Activated T-cell treated with anti-CD3 and anti-CD28 coated beads, Interleukin-2, amount 50 U/mL, for 24 hours (primary cell): ENCODE measurements around the gene GOT2.
"Not testable (repeated sequence)": the region's sequence is repeated elsewhere in the genome, so short reads cannot be mapped to it uniquely, and the experiment has no call there.

Experiments used
- DNase-seq: peaks from one replicate; pipeline ENCODE4 v3.0.0-alpha.2; 2020
- H3K27ac Mint-ChIP-seq: 2 replicates; pipeline ENCODE4 v1.8.0; 2020; ENCODE audit warnings: mild to moderate bottlenecking, mixed read lengths
- H3K27me3 Mint-ChIP-seq: 2 replicates; pipeline ENCODE4 v1.8.0; 2020; ENCODE audit warnings: mixed read lengths
- H3K36me3 Mint-ChIP-seq: 2 replicates; pipeline ENCODE4 v1.8.0; 2020; ENCODE audit warnings: low read depth, mixed read lengths
- H3K4me1 Mint-ChIP-seq: 2 replicates; pipeline ENCODE4 v1.8.0; 2020; ENCODE audit warnings: low read depth, mixed read lengths
- H3K4me3 Mint-ChIP-seq: 2 replicates; pipeline ENCODE4 v1.8.0; 2020; ENCODE audit warnings: mild to moderate bottlenecking, moderate library complexity, mixed read lengths
- H3K9me3 Mint-ChIP-seq: 2 replicates; pipeline ENCODE4 v1.8.0; 2020; ENCODE audit warnings: mixed read lengths

The GOT2 gene

DNA sequence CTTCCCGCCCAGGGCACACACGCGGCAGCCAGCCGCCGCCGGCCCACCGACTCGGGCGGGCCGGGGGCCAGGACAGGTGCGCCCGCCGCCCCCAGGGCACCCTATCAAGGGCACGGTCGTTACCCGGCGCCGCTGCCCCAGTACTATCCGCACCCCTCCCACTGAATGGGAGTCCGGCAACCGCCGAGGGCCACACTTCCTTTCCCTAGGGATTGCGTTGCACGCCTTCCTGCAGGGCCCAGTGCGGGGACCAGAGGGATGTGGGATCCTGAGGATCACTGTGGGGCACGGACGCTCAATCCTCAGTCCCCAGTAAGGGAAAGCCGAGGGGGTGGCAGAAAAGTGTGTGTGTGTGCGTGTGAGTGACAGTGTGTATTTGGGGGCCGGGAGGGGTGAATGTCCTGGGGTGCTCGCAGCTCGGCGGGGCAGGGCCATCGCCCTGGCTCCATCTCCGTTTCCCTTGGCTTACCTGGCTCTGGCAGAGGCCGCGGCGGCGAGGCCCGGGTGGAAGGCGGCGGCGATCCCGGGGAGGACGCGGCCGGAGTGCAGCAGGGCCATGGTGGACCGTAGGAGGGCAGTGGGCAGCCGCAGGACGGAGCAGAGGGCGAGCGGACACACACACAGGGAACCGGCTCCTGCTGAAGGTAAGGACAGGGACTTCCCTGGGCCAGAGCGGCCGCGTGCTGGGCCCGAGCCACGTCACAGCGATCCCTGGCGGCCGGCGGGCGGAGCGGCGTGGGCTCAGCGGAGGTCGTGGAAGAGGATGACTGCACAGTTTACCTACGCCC lies at the start of gene GOT2:
Gene GOT2 (minus strand): TSS at position 646 of the 788 bp plus-strand sequence. CDS start 88 bp downstream, at position 558.
- H3K36me3 Mint-ChIP-seq, result peaks cover 43% of the 10 kb centered on the region
- peak; percentile 91 for DNase-seq

GRCh38 chr16:58779291-58779690 lies 45.2 kb upstream of the GOT2 start:
- not testable (repeated sequence) for H3K9me3 Mint-ChIP-seq, H3K27ac Mint-ChIP-seq, H3K4me3 Mint-ChIP-seq, DNase-seq, H3K27me3 Mint-ChIP-seq, H3K36me3 Mint-ChIP-seq, H3K4me1 Mint-ChIP-seq

More for the DNA sequence above, at the start of gene GOT2:
- H3K27ac Mint-ChIP-seq, result peak within 1 kb of the TSS; percentile 98
- H3K4me3 Mint-ChIP-seq, result peak within 1 kb of the TSS; percentile 96
- H3K4me1 Mint-ChIP-seq, result peaks cover 47% of the 10 kb centered on the region
- H3K27me3 Mint-ChIP-seq, result no peaks in the 10 kb centered on the region
- no peaks in the 10 kb centered on the region for H3K9me3 Mint-ChIP-seq

DNA sequence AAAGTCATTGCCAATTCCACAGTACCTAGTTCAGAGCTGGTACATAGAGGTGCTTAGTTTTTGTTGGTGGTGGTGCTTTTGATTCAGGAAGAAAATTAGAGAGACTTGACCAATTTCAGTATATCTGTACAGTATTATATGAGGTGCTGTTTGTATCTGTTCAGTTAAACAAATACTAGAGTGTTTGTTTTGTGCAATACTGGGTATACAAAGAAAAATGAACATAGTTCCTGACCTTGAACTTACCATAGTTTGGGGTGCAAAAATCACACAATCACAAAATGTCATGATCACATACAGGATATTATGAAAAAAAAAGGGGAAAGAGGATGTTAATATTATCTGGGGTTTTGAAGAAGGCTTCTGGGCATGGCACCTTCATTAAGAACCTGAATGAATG lies 39.8 kb upstream of the GOT2 start:
- Mint-ChIP-seq H3K27me3 (peaks cover 2% of the 10 kb centered on the region), H3K27ac (no peak overlapping the region), H3K4me3 (no peak overlapping the region), H3K9me3 (no peaks in the 10 kb centered on the region), H3K4me1 (no peaks in the 10 kb centered on the region), H3K36me3 (no peaks in the 10 kb centered on the region)
- DNase-seq, result no peak

DNA sequence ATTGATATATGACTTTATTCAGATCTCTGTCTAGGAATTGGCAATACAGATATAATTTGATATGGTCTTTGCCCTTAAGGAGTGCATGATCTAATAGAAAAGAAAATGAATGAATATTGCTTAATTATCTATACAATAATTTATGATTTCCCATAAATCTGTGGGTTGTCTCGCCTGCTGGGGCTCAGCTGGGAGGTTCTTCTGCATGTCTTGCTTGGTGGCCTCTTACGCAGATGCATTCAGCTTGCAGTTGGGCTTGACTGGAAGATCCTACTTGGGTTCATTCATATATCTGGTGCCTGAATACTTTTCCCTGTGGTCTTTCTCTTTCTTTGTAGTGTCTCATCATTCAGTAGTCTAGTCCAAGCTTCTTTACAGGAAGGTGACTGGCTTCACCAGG lies 34.0 kb upstream of the GOT2 start:
- Mint-ChIP-seq H3K36me3 (no peaks in the 10 kb centered on the region), H3K9me3 (no peaks in the 10 kb centered on the region)

DNA sequence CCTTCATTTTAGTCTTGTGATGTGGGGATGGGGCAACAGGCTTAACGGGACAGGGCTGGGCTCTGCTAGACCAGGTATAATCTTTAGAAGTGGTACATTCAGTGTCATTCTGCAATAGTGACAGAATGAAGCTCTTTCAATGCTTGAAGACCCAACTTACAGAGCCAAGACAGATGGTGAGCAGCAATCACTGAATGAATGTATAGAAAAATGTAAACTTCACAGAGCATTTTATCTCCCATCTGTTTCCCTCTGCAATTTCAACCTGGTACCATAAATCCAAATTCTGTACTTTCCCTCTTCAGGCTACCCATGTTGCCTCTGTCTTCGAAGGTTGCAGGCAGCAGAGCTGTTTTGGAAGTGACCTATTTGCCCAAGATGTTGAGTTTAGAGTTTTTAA lies 33.5 kb upstream of the GOT2 start:
- no peak for DNase-seq
- H3K9me3 Mint-ChIP-seq, result no peaks in the 10 kb centered on the region
- H3K4me1 Mint-ChIP-seq, result no peaks in the 10 kb centered on the region
- no peak overlapping the region for H3K4me3 Mint-ChIP-seq
- H3K36me3 Mint-ChIP-seq, result no peaks in the 10 kb centered on the region
- peaks cover 5% of the 10 kb centered on the region for H3K27me3 Mint-ChIP-seq
- H3K27ac Mint-ChIP-seq, result no peak overlapping the region

More for the DNA sequence above, 34.0 kb upstream of the GOT2 start:
- peaks cover 5% of the 10 kb centered on the region for H3K27me3 Mint-ChIP-seq
- no peak for DNase-seq
- H3K4me3 Mint-ChIP-seq, result no peak overlapping the region
- no peaks in the 10 kb centered on the region for H3K4me1 Mint-ChIP-seq
- H3K27ac Mint-ChIP-seq, result no peak overlapping the region

GRCh38 chr16:58756650-58757332 lies 22.7 kb upstream of the GOT2 start:
- DNase-seq, result no peak
- Mint-ChIP-seq H3K36me3 (no peaks in the 10 kb centered on the region), H3K4me1 (peaks cover 8% of the 10 kb centered on the region), H3K27me3 (no peaks in the 10 kb centered on the region), H3K4me3 (no peak overlapping the region), H3K9me3 (no peaks in the 10 kb centered on the region), H3K27ac (no peak overlapping the region)

DNA sequence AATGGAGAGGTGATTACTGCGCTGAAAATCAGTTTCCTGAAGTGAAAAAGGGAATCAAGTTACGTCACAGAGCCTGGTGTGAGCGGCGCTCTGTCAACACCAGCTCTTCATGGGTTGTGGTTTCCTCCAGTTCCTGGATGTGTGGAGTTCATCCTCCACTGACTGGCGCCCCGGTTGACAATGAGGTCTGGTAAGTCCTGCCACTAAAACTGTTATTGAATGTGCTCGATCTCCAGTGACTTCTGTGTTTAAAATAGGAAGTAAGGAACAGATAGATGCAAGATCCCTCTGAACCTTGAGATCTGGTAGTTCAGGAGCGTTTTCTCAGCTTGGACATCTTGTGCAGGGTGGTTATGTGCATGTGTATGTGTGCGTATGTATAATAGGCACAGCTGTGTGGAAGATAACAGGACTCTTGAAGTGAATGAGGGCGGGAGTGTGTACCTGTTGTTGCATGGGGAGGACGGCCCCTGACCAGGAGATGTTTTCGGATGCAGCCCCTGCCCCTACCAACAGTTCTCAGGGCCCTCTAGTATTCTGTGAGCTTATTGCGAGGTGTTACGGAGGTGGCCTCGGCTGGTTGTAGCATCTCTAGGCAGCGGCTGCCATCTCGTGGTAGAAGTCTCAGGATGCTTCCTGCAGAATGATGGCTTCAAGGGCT lies 22.0 kb upstream of the GOT2 start:
- Mint-ChIP-seq H3K27ac (peak overlapping the region; percentile 15), H3K27me3 (no peaks in the 10 kb centered on the region), H3K36me3 (no peaks in the 10 kb centered on the region), H3K4me1 (peaks cover 8% of the 10 kb centered on the region), H3K4me3 (no peak overlapping the region), H3K9me3 (no peaks in the 10 kb centered on the region)
- peak; percentile 81 for DNase-seq

DNA sequence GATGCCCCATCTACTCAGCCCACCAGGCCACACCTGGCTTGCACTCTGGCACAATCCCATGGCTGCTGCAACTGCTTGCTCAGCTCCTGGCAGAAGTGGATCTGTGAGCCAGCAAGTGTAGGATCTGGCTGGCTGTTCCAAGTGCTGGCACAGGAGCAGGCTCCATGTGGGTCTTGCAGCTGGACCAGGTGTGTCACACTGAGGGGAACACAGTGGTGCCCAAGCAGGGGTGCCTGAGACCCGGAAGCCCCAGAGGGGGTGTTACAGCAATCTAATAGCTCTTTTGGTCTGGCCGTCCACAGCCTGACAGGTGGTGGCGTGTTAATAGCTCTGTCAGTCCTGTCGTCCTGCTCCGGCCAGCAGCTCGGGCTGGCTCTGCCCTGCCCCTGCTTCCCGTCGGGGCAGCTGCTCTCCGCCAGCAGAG lies 19.6 kb upstream of the GOT2 start:
- Mint-ChIP-seq H3K27ac (no peak overlapping the region), H3K36me3 (no peaks in the 10 kb centered on the region), H3K4me3 (no peak overlapping the region), H3K9me3 (no peaks in the 10 kb centered on the region), H3K4me1 (peaks cover 8% of the 10 kb centered on the region), H3K27me3 (no peaks in the 10 kb centered on the region)
- DNase-seq, result no peak

GRCh38 chr16:58744497-58744896 lies 10.4 kb upstream of the GOT2 start:
- no peaks in the 10 kb centered on the region for H3K4me1 Mint-ChIP-seq
- no peak overlapping the region for H3K27ac Mint-ChIP-seq
- H3K4me3 Mint-ChIP-seq, result no peak overlapping the region

GRCh38 chr16:58741976-58742375 lies 7.9 kb upstream of the GOT2 start:
- no peak for DNase-seq
- H3K4me1 Mint-ChIP-seq, result no peaks in the 10 kb centered on the region
- no peak overlapping the region for H3K27ac Mint-ChIP-seq
- no peaks in the 10 kb centered on the region for H3K27me3 Mint-ChIP-seq
- no peaks in the 10 kb centered on the region for H3K36me3 Mint-ChIP-seq
- no peaks in the 10 kb centered on the region for H3K9me3 Mint-ChIP-seq
- no peak overlapping the region for H3K4me3 Mint-ChIP-seq

More at GRCh38 chr16:58744497-58744896, 10.4 kb upstream of the GOT2 start:
- no peaks in the 10 kb centered on the region for H3K36me3 Mint-ChIP-seq
- H3K9me3 Mint-ChIP-seq, result no peaks in the 10 kb centered on the region
- no peak for DNase-seq
- no peaks in the 10 kb centered on the region for H3K27me3 Mint-ChIP-seq

DNA sequence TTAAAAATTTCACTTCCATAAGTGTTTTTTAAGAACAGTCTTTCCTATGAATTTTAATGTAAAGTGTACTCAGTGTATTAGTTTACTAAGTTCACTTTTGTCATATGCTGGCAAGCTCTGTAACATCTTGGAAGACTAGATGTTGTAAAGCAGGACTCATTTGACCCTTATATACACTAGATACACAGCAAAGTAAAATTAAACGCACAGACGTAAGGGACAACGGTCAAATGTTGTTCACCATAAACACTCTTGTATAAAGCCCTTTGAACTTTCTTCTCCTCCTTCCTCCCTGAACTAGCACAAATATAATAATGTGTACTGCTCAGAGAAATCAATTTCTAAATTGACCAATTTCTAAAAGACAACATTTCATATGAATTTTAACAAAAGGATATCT lies 7.0 kb upstream of the GOT2 start:
- H3K27ac Mint-ChIP-seq, result no peak overlapping the region
- H3K27me3 Mint-ChIP-seq, result no peaks in the 10 kb centered on the region
- no peaks in the 10 kb centered on the region for H3K9me3 Mint-ChIP-seq
- no peaks in the 10 kb centered on the region for H3K4me1 Mint-ChIP-seq
- H3K4me3 Mint-ChIP-seq, result no peak overlapping the region
- DNase-seq, result no peak
- H3K36me3 Mint-ChIP-seq, result no peaks in the 10 kb centered on the region

DNA sequence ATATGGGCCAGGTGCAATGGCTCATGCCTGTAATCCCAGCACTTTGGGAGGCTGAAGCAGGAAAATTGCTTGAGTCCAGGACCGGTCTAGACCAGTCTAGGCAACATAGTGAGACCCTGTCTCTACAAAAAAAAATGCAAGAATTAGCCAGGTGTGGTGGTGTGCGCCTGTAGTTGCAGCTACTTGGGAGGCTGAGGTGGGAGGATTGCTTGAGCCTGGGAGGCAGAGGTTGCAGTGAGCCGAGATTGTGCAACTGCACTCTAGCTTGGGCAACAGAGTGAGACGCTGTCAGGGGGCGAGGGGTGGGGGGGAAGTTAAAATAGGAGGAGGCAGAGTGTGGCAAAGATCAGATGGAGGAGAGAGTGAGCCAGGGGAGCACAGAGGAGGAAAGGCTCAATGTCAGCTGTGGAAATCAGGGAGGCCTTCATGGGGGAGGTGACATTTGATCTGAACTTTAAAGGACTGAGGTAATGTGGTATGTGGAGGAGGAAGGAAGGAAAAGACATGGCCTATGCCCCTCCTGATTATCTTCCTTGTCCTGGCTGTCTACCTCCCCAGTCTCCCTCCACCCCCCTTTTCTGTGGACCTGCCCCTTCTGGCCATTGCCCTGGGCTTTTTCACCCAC lies 4.7 kb upstream of the GOT2 start:
- H3K4me3 Mint-ChIP-seq, result no peak overlapping the region
- H3K36me3 Mint-ChIP-seq, result peaks cover 2% of the 10 kb centered on the region
- DNase-seq, result no peak
- no peaks in the 10 kb centered on the region for H3K9me3 Mint-ChIP-seq
- H3K4me1 Mint-ChIP-seq, result peaks cover 8% of the 10 kb centered on the region
- H3K27ac Mint-ChIP-seq, result no peak overlapping the region
- H3K27me3 Mint-ChIP-seq, result no peaks in the 10 kb centered on the region

GRCh38 chr16:58736341-58736740 lies 2.2 kb upstream of the GOT2 start:
- peaks cover 22% of the 10 kb centered on the region for H3K36me3 Mint-ChIP-seq
- not testable (repeated sequence) for H3K4me3 Mint-ChIP-seq

DNA sequence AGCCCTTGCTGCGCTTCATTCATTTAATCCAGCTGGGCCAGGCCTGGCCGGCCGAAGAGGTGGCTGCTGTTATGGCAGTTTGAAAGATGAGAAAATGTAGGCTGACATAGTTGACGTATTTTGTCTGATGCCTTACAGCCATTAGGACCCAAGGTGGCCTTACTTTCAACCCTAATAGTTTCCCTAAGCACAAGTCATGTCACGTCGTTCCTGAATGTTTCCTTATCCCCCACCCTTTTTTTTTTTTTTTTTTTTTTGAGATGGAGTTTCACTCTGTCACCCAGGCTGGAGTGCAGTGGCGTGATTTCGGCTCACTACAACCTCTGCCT lies 307 bp upstream of the GOT2 start:
- Mint-ChIP-seq H3K9me3 (no peaks in the 10 kb centered on the region), H3K27me3 (no peaks in the 10 kb centered on the region), H3K36me3 (peaks cover 38% of the 10 kb centered on the region), H3K4me3 (peak overlapping the region; percentile 96), H3K27ac (peak overlapping the region; percentile 98), H3K4me1 (peaks cover 43% of the 10 kb centered on the region)
- DNase-seq, result no peak

More at GRCh38 chr16:58736341-58736740, 2.2 kb upstream of the GOT2 start:
- not testable (repeated sequence) for H3K27me3 Mint-ChIP-seq, H3K9me3 Mint-ChIP-seq, DNase-seq, H3K27ac Mint-ChIP-seq
- H3K4me1 Mint-ChIP-seq, result peaks cover 28% of the 10 kb centered on the region
